8988T (cell line): ENCODE results near the gene BRSK1.
A peak's percentile ranks its signal among the peaks of the same experiment; 100 is the strongest.

ENCODE experiments used
- DNase-seq: peaks from one replicate; pipeline ENCODE4 v3.0.0; 2011

BRSK1 gene

DNA sequence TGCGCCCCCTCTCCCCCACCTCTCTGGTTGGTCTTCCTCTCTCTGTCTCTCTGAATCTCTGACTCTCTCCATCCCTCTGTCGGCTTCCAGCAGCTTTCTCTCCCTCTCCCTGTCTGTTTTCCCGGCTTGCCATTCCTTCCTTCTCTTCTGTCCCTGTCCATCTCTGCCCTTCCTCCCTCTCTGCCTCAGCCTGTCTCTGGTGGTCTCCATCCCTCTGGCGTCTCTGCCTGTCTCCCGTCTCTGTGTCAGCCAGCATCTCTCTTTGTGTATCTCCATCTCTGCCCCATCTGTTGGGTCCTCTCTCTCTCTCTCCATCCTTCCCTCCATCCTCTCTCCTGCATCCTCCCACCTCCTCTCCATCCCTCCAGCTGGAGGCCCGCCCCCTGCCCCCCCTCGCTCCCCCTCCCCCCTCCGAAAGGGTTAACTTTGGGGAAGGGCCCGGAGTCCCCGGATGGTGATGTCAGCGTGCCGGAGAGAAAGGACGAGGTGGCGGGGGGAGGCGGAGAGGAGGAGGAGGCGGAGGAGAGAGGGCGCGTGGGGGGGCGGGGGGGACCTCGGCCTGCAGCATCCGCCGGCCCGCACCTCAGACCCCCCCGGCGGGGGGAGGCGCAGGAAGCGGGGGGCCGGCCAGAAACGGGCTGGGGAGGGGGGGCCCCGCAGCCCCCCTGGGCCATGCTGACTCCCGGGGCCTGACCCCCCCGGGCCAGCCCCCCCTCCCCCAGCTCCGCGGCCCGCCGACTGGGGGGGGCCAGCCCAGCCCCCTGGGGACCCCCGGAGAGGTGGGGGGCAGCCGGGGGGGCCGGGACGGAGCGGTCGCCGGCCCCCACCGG is at the start of gene BRSK1:
TSS of gene BRSK1 (plus strand) at position 450 of the 830 bp plus-strand sequence. CDS start 446 bp downstream, outside the sequence.
- peak; percentile 65 for DNase-seq

DNA sequence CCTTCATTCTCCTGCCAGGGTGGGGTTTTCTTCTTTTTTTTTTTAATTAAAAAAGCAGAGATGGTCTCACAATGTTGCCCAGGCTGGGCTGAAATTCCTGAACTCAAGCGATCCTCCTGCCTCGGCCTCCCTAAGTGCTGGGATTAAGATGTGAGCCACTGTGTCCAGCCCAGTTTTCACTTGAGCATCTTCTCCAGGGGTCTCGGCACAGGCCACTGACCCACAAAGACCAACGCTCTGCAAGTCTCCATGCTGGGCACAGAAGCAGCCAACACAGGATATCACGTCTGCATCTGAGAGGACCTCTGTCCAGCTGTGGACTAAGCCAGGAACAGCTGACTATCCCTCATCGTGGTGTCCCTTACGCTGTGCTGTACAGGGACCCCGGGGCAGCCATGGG is 45.8 kb upstream of the BRSK1 start:
- no peak for DNase-seq

DNA sequence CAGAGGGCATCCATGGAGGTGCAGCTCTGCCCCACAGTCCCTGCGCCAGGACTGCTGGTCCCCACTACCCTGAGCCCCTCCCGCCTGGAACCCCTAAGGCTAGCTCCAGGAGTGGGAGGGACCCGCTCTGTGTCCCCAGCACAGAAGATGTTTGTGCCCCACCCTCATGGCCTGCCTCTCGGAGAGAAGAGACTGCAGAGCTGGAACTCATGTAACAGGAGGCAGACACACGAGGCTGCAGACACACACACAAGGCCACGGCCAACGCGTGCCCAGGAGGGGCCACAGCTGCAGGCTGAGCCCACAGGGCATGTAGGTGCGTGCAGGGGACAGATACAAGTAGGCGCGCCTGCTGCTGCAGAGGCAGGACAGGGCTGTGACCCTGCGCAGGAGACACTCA is 44.8 kb upstream of the BRSK1 start:
- DNase-seq, result no peak

DNA sequence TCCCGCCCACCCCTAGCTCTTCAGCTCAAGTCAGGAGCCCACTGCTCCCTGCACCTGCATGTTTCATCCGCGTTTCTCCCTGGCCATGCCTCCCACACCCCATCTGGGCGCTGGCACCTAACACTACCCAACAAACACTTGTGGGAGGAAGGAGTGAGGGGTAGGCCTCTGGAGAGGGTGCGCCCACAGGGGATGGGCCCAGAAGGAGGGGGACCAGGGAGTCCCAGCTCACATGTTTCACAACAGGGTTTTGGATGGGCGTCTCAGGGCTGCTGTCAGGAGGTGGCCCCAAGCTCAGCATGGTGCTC is 43.1 kb upstream of the BRSK1 start:
- no peak for DNase-seq

DNA sequence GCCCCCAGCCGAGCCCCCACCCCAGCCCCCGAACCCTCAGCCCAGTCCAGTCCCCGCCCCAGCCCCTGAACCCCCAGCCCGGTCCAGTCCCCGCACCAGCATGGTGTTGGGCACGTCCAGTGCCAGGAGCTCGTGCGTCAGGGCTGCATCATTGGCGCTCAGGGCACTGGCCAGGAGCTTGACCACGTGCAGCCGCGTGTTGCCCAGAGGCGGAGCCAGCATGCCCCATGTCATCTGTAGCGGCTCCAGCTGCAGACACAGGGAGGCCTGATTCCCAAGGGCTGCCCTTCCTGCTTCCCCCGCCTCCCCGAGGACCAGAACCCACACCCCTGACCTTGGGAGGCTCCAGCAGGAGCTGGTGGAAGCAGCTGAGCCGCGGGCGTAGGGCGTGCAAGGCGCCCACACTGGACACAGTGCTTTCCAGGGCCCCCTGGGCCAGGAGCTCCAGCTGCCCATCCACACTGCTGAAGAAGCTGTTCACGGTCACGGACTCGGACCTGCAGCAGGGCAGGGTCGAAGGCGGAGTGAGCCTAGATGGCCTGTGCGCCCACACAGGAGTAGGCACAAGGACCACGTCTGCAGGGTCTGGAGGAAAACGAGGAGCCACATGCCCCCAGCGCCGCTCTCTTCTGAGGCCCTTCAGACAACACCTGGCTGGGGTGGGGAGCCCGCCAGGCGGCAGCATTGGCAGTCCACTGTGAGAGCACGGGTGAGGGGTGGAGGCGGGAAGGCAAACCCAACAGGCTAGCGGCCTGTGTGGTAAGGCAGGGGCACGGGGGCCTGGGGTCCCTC is 42.5 kb upstream of the BRSK1 start:
- DNase-seq, result no peak

DNA sequence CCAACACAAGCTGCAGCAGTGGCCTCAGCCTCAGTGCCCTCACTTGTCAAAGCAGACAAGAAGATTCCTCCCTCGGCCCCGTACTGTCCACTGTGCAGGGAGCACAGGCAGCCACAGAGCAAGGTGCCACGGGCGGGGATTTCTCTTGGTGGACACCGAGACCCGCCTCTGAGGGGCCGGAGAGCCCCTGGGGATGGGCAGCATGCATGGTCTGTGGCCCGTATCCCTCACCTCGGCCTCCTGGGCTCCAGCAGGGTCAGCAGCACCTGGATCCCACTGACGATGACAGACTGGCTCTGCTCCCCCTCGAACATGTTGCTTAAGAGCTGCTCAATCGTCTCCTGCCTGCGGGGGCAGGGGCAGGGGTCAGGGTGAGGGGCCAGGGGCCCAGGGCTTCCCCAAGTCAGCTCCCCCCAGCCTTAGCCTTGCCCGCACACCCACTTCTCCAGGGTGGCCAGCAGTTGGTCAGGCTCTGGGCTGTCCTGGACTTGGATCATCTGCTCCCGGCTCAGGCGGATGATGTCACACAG is 41.8 kb upstream of the BRSK1 start:
- no peak for DNase-seq

DNA sequence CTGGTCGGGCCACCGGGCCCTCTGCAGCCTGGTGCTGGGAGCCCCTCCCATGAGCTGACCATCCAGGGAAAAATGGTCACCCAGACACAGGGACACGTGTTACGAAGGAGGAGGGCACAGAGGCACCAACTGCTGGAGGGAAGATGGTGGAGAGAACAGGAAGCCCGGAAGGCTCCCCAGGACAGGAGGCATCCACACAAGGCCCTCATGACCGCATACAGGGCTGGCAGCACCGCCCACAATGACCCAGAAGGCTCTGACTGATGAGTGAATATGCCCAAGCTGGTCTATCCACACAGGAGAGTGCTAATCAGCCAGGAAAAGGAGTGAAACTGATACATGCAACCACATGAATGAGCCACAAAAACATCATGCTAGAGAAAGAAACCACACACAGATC is 41.3 kb upstream of the BRSK1 start:
- no peak for DNase-seq

DNA sequence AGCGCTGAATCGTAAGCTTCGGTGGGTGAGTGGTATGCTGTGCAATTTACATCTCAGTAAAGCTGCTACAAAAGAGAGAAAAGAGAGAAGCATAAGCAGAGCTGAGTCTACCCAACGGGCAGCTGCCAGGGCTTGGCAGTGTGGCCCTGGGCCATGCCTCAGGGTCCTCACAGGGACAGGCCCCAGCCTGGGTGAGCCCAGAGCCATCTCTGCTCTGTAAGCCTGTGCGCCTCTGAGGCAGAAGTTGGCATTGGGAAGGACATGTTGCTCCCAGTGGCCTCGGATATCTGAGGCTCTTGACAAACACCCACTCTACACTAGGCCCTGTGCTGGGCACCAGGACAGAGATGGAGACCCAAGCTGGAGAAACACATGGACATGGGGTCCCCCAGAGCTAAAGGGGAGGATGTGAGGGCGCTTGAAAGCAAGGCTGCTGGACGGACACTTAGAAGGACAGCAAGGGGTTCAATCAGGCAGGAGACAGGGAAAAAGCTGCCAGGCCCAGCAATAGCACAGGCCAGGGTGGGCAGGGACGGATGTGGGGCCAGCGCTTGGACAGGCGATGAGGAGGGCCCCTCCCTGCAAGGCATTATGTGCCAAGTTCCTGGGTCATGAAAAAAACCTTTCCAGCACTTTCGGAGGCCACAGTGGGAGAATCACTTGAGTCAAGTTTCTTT is 39.7 kb upstream of the BRSK1 start:
- no peak for DNase-seq

DNA sequence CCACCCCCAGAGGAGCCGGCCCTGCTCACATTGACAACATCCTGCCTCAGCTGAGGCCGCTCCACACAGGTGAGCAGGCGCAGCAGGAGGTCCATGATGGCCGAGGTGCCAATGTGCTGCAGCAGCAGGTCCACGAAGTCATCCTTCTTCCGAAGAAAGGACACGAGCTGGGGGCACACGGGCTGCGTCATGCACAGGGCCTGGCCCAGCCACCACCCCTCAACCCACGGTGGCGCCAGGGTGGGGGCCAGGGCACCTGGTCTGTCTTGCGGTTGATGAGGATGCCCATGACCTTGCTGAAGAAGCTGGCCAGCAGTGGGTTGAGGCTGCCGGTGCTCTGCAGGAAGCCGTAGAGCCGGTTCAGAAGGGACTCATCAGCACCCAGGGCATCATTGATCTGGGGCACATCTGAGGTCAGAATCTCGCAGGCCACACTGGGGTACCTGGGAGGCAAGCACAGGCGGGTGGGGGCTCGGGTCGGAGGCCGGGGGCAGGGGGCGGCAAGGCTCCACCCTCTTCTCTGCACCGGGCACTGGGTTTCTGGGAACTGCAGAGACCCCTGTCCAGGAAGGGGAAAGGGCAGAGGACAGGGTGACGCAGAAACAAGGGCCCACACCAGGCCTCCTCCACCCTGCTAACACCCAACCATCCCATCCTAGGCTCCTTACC is 38.4 kb upstream of the BRSK1 start:
- no peak for DNase-seq

DNA sequence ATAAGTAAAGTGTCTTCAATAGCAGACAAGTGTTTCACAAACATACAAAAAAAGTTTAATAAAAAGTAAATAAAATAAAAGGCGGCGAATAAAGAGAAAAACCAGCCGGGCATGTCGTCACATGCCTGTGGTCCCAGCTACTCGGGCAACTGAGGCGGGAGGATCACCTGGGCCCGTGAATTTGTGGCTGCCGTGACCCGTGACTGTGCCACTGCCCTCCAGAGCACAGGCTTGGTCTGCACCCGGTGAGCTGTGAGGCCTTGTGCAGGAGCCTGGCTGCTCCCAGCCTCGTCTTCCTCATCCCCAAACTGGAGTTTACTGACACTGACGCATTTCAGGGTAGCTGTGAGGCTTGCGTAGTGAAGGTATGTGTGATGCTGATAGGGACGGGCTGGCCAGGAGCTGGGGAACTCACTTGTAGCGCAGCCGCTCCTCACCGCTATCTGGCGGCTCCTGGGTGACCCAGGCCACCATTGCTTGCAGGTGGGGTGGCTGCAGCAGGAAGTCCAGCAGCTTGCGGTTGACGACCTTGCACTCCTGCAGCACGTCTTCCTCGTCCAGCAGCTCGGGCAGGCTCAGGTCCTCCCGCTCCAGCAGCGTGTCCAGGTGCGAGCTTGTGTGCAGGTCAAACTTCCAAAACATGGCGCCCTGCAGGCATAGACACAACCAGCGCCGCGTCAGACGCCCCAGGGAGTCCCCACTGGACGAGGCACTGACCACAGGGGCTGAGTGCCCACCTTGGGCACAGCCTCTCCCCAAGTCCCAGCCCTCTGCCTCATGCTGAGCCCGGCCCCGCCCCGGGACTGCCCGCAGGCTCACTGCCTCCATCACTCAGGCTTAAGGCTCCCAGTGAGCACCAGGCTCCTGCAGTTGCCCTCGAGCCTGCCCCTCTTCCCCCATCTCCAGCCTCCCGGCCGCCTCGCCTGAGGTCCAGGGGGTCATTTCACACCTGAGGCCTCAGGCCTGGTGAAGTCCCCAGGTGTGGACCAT is 37.0 kb upstream of the BRSK1 start:
- no peak for DNase-seq

DNA sequence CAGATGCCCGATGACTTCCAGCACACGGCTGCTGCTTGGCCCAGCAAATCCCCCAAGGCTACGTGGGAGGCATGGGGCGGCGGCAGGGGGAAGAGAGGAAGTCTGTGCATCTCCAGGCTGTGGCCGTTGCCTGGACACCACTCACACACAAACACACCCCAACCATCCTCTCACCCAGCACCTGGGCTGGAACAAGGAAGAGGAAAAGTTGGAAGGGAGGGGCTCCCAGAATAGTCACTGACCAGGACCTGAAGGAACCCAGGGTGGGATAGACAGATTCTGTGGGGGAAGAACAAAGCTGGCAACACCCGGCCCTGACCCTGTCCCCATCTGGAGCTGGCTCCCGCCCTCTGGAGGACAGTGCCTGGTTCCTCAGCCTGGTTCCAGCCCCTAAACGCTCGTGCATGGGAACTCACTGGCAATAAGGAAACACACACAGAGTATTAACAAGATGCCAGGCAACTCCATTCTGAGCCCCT is 36.1 kb upstream of the BRSK1 start:
- DNase-seq, result no peak

DNA sequence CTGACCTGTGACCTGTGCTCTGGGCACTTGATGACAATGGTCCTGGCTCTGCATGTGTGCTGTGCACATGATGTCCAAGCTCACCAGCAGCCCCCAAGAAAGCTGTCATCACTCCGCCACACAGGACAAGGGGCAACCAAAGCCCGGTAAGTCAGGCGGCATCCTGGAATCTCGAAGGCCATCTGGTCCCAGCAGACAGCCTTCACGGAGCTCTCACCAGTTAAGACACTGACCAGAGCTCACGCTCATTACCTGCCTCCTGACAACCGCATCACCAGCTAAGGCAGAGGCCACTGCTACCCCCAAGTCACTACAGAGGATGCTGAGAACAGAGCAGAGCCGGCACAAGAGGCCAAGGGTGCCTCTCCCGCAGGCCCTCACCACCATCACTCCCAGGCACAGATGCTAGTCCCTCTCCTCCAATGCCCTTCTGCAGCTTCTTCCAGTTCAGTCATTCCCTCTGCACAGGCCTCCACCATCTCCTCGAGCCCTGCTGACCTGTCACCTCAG is 35.6 kb upstream of the BRSK1 start:
- DNase-seq, result no peak

DNA sequence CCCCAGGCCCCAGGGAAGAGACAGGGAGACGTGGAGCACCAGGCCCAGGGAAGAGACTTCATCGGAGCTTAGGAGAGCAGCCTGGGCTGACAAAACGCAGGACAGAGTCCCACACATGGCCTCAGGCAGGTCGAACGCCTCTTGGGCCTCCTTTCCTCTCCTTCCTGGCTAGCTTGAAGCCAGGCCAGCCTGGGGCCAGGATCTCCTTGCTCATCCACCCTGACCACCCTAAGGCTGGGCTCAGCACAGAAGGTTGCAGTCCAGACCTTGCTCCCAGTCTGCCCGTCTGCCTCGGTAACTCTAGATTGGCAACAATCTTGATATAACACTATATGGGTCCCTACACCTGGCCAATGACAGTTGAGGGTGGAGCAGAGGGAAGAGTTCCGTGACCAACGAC is 35.1 kb upstream of the BRSK1 start:
- DNase-seq, result no peak

DNA sequence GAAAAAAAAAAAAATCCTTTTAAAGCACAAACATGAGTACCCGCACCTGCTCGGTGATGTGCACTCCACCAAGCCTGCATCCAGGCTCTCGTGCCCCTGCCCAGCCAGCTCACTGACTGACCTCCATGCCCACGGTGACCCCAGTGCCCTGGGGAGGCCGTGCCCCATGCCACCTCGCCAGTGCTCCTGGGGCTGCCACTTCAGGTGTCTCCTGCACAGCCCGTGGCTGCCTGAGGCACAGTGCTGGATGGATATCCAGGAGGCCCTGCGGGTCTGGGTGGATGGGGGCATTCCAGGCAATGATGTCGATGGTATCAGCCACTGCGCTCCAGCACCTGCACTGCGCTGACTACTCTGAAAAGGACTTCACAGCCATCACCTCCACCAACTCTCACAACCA is 34.0 kb upstream of the BRSK1 start:
- no peak for DNase-seq

DNA sequence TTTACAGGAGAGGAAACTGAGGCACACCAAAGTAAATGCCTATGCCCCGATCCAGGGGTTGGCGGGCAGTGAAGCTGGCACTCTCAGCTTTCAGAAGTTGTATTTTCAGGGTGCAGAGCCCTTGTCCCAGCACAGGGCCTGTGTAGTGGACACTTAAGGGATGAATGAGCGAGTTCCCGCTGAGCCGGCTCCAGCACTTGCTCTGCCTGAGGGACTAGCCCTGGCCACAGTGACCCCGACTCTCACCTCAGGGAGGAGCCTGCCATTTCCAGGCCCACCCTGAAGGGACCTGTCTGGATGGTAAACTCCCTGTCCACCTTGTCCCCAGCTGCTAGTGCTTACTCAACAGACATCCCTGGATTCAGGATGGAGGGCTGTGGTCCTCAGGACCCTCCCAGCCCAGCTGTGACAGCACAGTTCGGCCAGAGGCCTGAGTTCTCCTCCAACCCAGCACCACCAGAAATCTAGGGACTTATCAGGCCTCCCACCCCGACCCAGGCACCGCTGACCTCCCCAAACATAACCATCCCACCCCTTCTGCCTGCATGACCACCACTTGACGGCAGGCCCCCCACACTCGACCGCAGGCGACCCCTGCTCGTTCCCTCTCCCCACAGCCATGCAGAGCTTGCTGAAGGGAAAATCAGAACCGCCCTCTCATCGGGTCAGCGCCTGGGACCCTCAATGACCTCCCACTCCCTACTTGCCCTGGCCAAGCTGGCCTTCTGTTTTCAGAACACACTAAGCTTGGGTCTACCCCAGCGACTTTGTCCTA is 33.3 kb upstream of the BRSK1 start:
- no peak for DNase-seq

DNA sequence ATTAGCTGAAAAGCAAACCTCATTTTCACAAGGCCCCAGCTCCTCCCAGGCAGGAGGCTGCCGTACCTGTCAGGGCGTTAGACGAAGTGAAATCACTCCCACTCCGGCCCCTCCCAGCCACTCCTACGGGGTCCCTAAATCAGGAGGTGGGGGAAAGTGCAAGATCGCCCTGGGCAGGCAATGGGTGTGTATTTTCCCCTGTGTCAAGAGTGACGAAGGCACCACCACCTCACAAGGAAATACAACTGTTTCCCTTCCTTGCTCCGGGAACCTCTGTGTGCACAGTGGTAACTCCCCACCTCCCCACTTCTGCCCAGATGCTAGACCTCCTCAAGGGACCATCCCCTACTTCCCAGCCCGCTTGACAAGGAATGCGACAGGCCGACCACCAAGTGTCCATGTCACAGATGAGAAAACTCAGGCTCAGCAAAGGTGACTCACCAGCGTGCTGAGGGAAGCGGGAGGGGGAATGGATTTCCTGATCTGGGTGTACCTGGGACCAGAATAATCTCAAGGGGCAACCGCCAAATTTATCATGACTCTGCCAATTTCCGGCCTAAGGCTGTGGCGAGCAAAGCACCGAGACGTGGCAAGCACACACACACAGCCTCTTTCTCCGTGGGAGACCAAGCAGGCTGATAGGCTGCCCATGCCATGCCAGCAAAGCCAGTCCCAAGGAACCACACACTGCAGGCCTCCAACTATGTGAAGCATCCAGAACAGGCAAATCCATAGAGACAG is 32.3 kb upstream of the BRSK1 start:
- DNase-seq, result no peak

DNA sequence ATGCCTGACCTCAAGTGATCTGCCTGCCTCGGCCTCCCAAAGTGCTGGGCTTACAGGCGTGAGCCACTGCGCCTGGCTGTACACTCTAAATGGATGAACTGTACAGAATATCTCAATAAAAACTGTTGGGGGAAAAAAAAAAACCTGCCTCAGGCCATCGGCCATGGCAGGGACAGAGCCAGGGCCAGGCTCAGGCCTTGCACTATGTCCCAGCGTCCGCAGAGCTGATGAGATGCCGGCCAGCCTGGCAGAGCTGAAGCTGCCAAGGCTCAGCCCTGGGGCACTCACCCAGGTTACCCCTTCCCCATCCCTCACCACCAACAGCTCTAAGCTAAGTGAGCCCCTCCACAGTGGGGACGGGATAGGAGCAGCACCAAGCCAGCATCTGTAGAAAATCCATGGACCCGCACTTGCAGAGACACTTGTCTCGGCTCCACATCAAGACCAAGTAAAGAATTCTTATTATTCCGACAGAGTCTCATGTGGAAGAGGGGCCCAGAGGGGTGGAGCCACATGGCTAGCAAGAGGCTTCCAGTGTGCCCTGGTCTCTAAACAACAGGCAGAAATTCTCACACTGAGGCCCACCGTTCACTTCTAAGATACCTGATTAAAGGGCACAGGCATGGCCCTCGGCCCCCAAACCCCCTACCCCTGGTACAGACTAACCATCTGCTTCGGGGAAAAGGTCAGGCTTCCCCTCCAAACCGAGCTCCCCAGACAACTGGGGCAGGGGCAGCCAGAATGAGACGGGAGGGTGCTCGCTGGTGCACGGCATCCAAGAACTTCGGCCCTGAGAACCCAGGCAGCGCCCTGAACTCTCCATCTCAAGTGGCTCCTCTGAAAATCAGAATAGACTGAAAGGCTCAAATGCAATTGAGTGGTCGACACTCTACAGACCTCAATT is 30.8 kb upstream of the BRSK1 start:
- DNase-seq, result no peak

DNA sequence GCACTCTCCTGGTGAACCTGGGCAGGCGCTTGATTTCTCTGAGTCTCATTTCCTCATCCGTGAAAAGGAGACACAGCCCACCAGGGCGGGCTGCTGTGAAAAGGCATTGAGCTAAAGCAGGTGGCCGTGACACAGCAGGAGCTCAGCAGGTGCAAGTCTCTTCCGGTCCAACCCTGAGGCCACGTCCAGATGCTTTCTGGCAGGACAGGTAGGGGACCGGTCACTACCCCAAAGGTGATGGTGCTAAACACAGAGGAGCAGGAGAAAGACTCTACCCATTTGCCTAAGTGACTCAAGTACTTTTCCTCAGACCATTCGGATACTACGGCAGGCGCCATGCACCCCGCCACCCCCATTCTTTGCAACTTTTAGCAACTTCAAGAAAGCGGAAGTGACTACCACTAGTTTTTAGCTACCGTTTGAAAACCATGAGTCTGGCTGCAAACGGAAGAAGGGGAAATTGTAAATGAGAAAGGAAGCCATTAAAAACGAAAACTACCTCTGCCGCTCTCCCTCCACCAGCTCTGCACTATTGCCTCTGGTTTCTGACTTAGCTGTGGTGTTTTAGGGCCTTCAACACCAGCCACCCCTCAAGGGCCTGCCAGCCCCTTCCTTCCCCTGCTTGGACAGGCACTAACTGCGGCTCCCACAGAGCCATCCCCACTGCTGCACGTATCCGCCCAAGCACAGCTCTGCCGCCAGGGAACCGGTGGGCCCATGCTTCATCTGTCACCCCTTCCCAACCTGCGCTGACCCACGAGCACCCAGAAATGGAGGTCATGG is 29.8 kb upstream of the BRSK1 start:
- DNase-seq, result no peak
